Aorta (tissue), 5 donors: Measurements from ENCODE around the gene KRT75. TPM values are rescaled to one million over a fixed set of nuclear protein-coding genes. Genes with fewer than 3 reads are reported as not detected.

Experiments
- ATAC-seq: fragments of 200-7000 bp; cut with Tn5 transposase; one replicate; pipeline ENCODE4 v1.9.1; 2022; ENCODE audit warnings: moderate library complexity; ENCODE audit not compliant: low FRiP score
- DNase-seq, 2 donors: peaks; one replicate each; pipeline ENCODE4 v3.0.0-alpha.2; 2020
- H3K27ac ChIP-seq, 2 donors: one replicate each; pipeline ENCODE4 v1.5.1; 2013; ENCODE audit warnings: low read length in 2 of 2, mild to moderate bottlenecking in 2 of 2, moderate library complexity in 2 of 2, control low read depth in 1 of 2, inconsistent platforms in 1 of 2, low read depth in 1 of 2
- H3K27me3 ChIP-seq, 2 donors: one replicate each; pipeline ENCODE4 v1.6.1; 2013; ENCODE audit warnings: control low read depth in 1 of 2, low read length in 1 of 2, mild to moderate bottlenecking in 1 of 2, moderate library complexity in 1 of 2; ENCODE audit not compliant: insufficient read depth in 2 of 2, control insufficient read depth in 1 of 2
- H3K36me3 ChIP-seq, 2 donors: one replicate each; pipeline ENCODE4 v1.6.1; 2013; ENCODE audit warnings: control low read depth in 1 of 2, low read length in 1 of 2, mild to moderate bottlenecking in 1 of 2; ENCODE audit not compliant: insufficient read depth in 2 of 2, control insufficient read depth in 1 of 2
- H3K4me1 ChIP-seq, 2 donors: one replicate each; pipeline ENCODE4 v1.6.1; 2013; ENCODE audit warnings: low read length in 2 of 2, control low read depth in 1 of 2, mild to moderate bottlenecking in 1 of 2, moderate library complexity in 1 of 2; ENCODE audit not compliant: insufficient read depth in 2 of 2, control insufficient read depth in 1 of 2
- H3K4me3 ChIP-seq, 2 donors: one replicate each; pipeline ENCODE4 v1.5.1; 2013; ENCODE audit warnings: low read length in 2 of 2, control low read depth in 1 of 2, mild to moderate bottlenecking in 1 of 2
- H3K9me3 ChIP-seq: one replicate; pipeline ENCODE4 v1.6.1; 2013; ENCODE audit warnings: mild to moderate bottlenecking, low read length; ENCODE audit not compliant: control insufficient read depth
- WGBS, 2 donors: extraction: QIAGEN DNeasy Blood & Tissue Kit; methylation state at CpG; one replicate each; pipeline ENCODE4 v1.1.7; 2013; 5-methylcytosine and 5-hydroxymethylcytosine counted together
- intact Hi-C, 2 donors: fragments of 100-400 bp; cut with DNase I; formaldehyde crosslinking; loops; one replicate each; pipeline versions ENCODE4 v1.14.2 to v1.15.0; 2022
- long read RNA-seq, 2 donors: library from polyadenylated mRNA; unstranded; transcript quantifications; one replicate each; pipeline ENCODE4 v2.0.0, GENCODE V29; 2020 to 2021
- polyA plus RNA-seq, 2 donors: library from polyadenylated mRNA; stranded (reverse); fragments of 200-250 nt; gene quantifications; one replicate each; pipeline ENCODE4 v1.2.3, GENCODE V29; 2013
- total RNA-seq, 2 donors: library from RNA; stranded (reverse); fragmentation: NEBNext Ultra II Directional; extraction: Animal tissue kit (Norgen Biotek cat#: 25700); gene quantifications; one replicate each; pipeline ENCODE4 v1.2.1, GENCODE V29; 2021
- donor health status: healthy with polysubstance abuse.
- donor health status: Bipolar disorder and iron deficiency.
- donor health status: DM: no; HTN: no; CAD: no.
- donor health status: DM: no; HTN: no; CAD: no.
- donor health status: DM: yes; HTN: yes; CAD: no.

Gene KRT75
- total RNA-seq = not detected
- not detected for polyA plus RNA-seq
- long read RNA-seq, donor 1 = 0 reads
- long read RNA-seq, donor 2 = 0 reads

DNA sequence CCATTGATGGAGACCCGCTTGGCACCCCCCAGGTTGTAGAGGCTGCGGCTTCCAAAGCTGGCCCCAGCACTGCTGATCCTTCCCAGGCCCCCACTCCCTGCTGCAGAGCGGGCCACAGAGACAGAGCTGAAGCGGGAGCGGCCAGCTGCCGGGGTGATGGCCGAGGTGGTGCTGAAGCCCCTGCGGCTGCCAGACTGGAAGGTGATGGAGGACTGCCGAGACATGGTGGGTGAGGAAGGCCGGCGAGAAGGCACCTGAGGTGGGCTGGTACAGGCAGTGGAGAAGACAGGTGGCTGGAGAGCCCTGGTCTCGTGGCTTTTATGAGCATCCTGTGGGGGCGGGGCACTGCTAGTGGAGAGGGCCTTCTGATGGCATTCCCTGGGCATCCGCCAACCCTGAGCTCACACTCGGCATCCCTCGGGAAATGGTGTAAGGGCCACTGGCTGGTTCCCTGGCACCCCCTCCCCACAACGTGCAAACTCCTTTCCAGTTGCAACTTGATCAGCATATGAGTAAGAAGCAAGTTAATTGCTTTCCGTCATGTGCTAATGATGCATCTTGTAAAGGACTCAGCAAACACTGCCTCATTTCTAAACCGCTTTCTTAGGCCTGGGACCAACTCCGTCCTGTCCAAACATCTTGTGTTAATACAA is at the start of gene KRT75:
Gene KRT75, minus strand, starts transcription at position 291 of the 653 bp plus-strand sequence. Its CDS starts 67 bp downstream, at position 224.
- no peaks in the 10 kb centered on the region for H3K9me3 ChIP-seq
- WGBS, 2 donors = 67 to 73% methylated on average over 20 of the region's 20 CpGs
- intact Hi-C loops = no loop called here
- H3K36me3 ChIP-seq = no peaks in the 10 kb centered on the region
- peaks cover 0 to 2% of the 10 kb centered on the region in 2 donors for H3K27me3 ChIP-seq
- no peak within 1 kb of the TSS for H3K4me3 ChIP-seq
- H3K27ac ChIP-seq = no peak within 1 kb of the TSS
- ATAC-seq = no peak
- DNase-seq = no peak
- no peaks in the 10 kb centered on the region for H3K4me1 ChIP-seq

DNA sequence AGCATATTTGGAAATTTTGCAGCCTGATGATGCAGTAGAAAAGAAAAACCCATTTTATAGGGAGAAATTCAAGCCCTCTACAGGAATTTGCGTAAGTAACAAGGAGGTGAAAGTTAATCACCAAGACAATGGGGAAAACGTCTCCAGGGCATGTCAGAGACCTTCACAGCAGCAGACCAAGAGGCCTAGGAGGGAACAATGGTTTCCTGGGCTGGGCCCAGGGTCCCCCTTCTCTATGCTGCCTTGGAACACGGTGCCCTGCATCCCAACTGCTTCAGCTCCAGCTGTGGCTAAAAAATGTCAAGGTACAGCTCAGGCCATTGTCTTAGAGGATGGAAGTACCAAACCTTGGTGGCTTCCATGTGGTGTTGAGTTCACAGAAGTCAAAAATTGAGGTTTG is 45.9 kb upstream of the KRT75 start:
- no peaks in the 10 kb centered on the region for H3K9me3 ChIP-seq
- H3K36me3 ChIP-seq = no peaks in the 10 kb centered on the region
- 56 to 61% methylated on average over 3 of the region's 3 CpGs for WGBS, 2 donors
- no peak overlapping the region for H3K27ac ChIP-seq
- DNase-seq (no peak), ATAC-seq (no peak)
- H3K4me1 ChIP-seq = no peaks in the 10 kb centered on the region
- H3K4me3 ChIP-seq = no peak overlapping the region
- intact Hi-C loops = no loop called here
- no peaks in the 10 kb centered on the region for H3K27me3 ChIP-seq

DNA sequence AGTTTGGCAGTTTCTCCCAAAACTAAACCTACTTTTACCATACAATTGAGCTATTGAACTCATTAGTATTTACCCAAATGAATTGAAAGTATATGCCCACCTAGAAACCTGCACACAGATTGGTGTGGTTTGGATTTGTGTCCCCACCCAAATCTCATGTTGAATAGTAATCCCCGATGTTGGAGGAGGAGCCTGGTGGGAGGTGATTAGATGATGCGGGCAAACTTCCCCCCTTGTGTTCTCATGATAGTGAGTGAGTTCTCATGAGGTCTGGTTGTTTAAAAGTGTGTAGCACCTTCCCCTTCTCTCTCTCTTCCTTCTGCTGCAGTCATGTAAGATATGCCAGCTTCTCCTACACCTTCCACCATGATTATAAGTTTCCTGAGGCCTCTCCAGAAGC is 43.5 kb upstream of the KRT75 start:
- ATAC-seq = no peak
- Histone ChIP-seq H3K4me3 (no peak overlapping the region), H3K4me1 (no peaks in the 10 kb centered on the region), H3K36me3 (no peaks in the 10 kb centered on the region), H3K9me3 (no peaks in the 10 kb centered on the region), H3K27me3 (no peaks in the 10 kb centered on the region), H3K27ac (no peak overlapping the region)
- no peak for DNase-seq
- intact Hi-C loops = no loop called here
- WGBS, 2 donors = 45 to 67% methylated on average over 2 of the region's 2 CpGs

DNA sequence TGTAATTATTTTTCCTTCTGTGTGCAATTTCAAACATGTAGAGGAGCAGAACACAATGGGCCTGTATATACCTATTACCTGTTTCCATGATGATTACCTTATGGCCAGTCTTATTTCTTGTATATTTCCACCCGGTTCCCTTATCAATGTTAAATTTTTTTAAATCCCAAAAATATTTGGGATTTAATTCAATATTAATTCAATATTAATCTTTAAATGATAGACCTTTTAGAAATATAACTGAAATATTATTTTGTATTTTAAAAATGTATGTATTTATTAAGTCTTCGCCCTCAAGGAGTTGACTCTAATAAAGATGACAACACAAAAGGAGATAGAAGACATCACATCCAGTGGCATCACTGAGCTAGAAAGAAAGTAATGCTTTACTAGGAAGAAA is 40.0 kb upstream of the KRT75 start:
- H3K27ac ChIP-seq = no peak overlapping the region
- no peaks in the 10 kb centered on the region for H3K27me3 ChIP-seq
- no peaks in the 10 kb centered on the region for H3K36me3 ChIP-seq
- H3K4me1 ChIP-seq = no peaks in the 10 kb centered on the region
- intact Hi-C loops = no loop called here
- H3K4me3 ChIP-seq = no peak overlapping the region
- WGBS, 2 donors = 88% methylated on average over 2 of the region's 2 CpGs
- no peaks in the 10 kb centered on the region for H3K9me3 ChIP-seq
- DNase-seq (no peak), ATAC-seq (no peak)

DNA sequence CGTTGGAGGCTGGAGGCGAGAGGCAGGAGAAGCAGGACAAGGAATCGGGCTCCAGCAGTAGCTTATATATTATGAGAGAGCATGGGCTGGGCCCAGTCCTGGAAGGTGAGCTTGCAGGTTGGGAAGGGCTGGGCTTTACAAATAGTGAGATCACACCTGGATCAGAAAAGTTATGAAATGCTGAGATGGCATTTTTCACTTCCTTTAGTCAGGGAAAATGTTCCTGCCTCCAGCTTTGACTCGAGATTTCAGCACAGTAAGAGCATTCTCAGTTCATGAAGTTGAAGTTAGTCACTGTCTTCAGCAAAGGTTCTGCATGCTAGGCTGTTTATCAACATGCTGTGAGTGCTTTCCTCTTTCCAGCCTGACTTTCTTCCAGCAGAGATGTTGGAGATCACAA is 39.6 kb upstream of the KRT75 start, which contains the start of gene KRT6C:
Gene KRT6C, minus strand, starts transcription at position 38 of the 400 bp plus-strand sequence. CDS start 68 bp downstream, outside the sequence.
- WGBS, 2 donors = 79 to 85% methylated on average over 4 of the region's 4 CpGs

DNA sequence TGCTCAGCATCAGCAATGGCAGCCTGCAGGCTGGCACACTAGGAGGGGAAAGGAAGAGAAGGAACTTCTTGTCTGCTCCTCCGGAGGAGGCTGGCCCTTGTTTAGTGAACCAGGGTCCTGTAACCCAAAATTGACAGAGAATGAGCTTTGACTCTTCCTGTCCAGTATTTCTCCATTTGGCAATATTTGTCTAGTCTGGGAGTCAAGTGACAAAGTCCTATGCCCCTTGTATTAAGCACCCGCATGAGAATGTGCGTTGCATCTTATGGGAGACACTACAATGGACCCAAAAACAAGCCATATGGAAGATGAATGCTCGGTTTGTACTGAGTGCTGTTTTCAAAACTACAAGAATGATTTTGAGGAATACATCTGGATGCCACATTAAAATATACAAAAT is 35.7 kb upstream of the KRT75 start:
- no peak overlapping the region for H3K27ac ChIP-seq
- peaks cover 0 to 2% of the 10 kb centered on the region in 2 donors for H3K27me3 ChIP-seq
- no peaks in the 10 kb centered on the region for H3K9me3 ChIP-seq
- intact Hi-C loops = no loop called here
- no peak overlapping the region for H3K4me3 ChIP-seq
- no peaks in the 10 kb centered on the region for H3K4me1 ChIP-seq
- 66 to 82% methylated on average over 4 of the region's 4 CpGs for WGBS, 2 donors
- DNase-seq (no peak), ATAC-seq (no peak)
- H3K36me3 ChIP-seq = no peaks in the 10 kb centered on the region

More for the DNA sequence above, 39.6 kb upstream of the KRT75 start, which contains the start of gene KRT6C:
- Histone ChIP-seq H3K4me1 (no peaks in the 10 kb centered on the region), H3K36me3 (no peaks in the 10 kb centered on the region), H3K4me3 (no peak within 1 kb of the TSS), H3K27me3 (no peaks in the 10 kb centered on the region), H3K9me3 (no peaks in the 10 kb centered on the region), H3K27ac (no peak within 1 kb of the TSS)
- no peak for DNase-seq
- no peak for ATAC-seq
- intact Hi-C loops = no loop called here

DNA sequence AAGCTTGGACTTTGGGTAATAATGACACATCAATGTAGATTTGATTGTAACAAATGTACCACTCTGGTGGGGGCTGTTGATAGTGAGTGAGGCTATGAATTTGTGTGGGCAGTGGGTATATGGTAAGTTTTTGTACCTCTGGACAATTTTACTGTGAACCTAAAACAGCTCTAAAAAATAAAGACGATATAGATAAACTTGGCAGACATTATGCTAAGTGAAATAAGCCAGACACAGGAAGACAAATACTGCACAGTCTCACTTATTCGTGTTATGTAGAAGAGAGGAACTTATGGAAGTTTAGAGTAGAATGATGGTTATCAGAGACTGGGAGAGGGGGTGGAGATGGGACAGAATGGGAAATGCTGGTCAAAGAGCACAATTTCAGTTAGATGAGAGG is 30.7 kb upstream of the KRT75 start:
- no peak overlapping the region for H3K27ac ChIP-seq
- DNase-seq = no peak
- H3K9me3 ChIP-seq = no peaks in the 10 kb centered on the region
- ATAC-seq = no peak
- intact Hi-C loops = no loop called here
- WGBS, 2 donors = 2 to 5% methylated on average over 2 of the region's 2 CpGs
- H3K27me3 ChIP-seq = peaks cover 0 to 2% of the 10 kb centered on the region in 2 donors
- H3K4me1 ChIP-seq = no peaks in the 10 kb centered on the region
- no peaks in the 10 kb centered on the region for H3K36me3 ChIP-seq
- H3K4me3 ChIP-seq = no peak overlapping the region

DNA sequence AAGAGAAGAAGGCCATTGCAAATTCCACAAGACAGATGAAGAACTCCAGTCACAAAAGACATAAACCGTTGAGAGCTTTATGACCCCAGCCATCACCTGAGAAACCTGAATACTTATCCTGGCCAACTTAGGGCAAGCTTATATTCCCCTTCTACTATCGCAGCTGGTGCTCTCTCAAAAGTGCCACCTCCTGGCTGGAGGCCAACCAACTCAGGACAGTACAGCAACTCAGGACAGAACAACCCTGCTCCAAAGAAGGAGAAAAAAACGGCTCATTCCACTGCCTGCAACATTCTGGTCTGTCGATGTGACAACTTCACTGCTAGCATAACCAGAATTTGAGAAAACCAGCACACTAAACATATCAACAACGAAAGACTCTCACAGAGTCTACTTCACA is 27.5 kb upstream of the KRT75 start:
- H3K36me3 ChIP-seq = no peaks in the 10 kb centered on the region
- H3K9me3 ChIP-seq = no peaks in the 10 kb centered on the region
- H3K27me3 ChIP-seq = peaks cover 0 to 1% of the 10 kb centered on the region in 2 donors
- no peak overlapping the region for H3K4me3 ChIP-seq
- no peak overlapping the region for H3K27ac ChIP-seq
- 47% methylated on average over 5 of the region's 5 CpGs for WGBS, 2 donors
- intact Hi-C loops = no loop called here
- ATAC-seq (no peak), DNase-seq (no peak)
- H3K4me1 ChIP-seq = no peaks in the 10 kb centered on the region

DNA sequence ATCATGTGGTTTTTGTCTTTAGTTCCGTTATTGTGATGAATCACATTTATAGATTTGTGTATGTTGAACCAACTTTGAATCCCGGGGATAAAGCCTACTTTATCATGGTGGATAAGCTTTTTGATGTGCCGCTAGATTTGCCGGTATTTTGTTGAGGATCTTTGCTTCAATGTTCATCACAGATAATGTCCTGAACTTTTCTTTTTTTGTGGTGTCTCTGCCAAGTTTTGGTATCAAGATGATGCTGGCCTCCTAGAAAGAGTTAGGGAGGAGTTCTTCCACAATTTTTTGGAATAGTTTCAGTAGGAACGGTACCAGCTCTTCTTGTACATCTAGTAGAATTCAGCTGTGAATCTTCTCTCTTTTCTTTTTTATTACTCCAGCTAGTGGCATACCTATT is 24.7 kb upstream of the KRT75 start:
- Histone ChIP-seq H3K4me3 (no peak overlapping the region), H3K27ac (no peak overlapping the region), H3K9me3 (no peaks in the 10 kb centered on the region), H3K27me3 (no peaks in the 10 kb centered on the region), H3K4me1 (no peaks in the 10 kb centered on the region), H3K36me3 (no peaks in the 10 kb centered on the region)
- no peak for ATAC-seq
- 92 to 96% methylated on average over 5 of the region's 5 CpGs for WGBS, 2 donors
- intact Hi-C loops = no loop called here
- no peak for DNase-seq
